IMR-90 (cell line): ENCODE measurements around the gene CDC42EP5. TPM values are rescaled to one million over a fixed set of nuclear protein-coding genes. Genes with fewer than 3 reads are reported as not detected.

Experiments used
- ATAC-seq: fragments of 200-7000 bp; cut with Tn5 transposase; 2 replicates; pipeline ENCODE4 v1.9.1; 2020; ENCODE audit warnings: low read depth, mild to moderate bottlenecking, moderate library complexity
- BruUV-seq: library from RNA; stranded (reverse); fragments of 400-500 nt; replicated peaks from 2 replicates; lab custom pipeline; 2021; lab: Mats Ljungman, UMichigan
- CTCF ChIA-PET: fragments of 300-600 bp; formaldehyde crosslinking; extraction: SDS; loops from one replicate; lab custom pipeline; 2021; ENCODE audit warnings: antibody characterized with exemption; lab: Yijun Ruan, JAX
- POLR2A ChIA-PET: fragments of 300-600 bp; sonication (Branson Sonifier 250); formaldehyde crosslinking; loops from one replicate; lab custom pipeline; 2022; ENCODE audit warnings: antibody characterized with exemption; ENCODE audit not compliant: unreplicated experiment; lab: Charles Lee
- DNase-seq: peaks from one replicate; pipeline ENCODE4 v3.0.0; 2013
- H2AFZ ChIP-seq: replicated peaks from 2 replicates; pipeline ENCODE3; 2013; ENCODE audit warnings: low read length, mild to moderate bottlenecking; ENCODE audit not compliant: poor library complexity
- H2AK5ac ChIP-seq: 2 replicates; pipeline ENCODE4 v1.6.1; 2013; ENCODE audit warnings: low read depth, low read length, inconsistent platforms
- H2AK9ac ChIP-seq: replicated peaks from 2 replicates; pipeline ENCODE3; 2013; ENCODE audit warnings: mild to moderate bottlenecking, low read depth, low read length, moderate library complexity; ENCODE audit not compliant: poor library complexity
- H2BK120ac ChIP-seq: 2 replicates; pipeline ENCODE4 v1.6.1; 2013; ENCODE audit warnings: low read depth, low read length, inconsistent platforms
- H2BK15ac ChIP-seq: 3 replicates; pipeline ENCODE4 v1.6.1; 2013; ENCODE audit warnings: low read depth, low read length, inconsistent platforms
- H2BK20ac ChIP-seq: 2 replicates; pipeline ENCODE4 v1.6.1; 2013; ENCODE audit warnings: low read depth, mild to moderate bottlenecking, inconsistent platforms, low read length, moderate library complexity
- H2BK5ac ChIP-seq: 2 replicates; pipeline ENCODE4 v1.6.1; 2013; ENCODE audit warnings: mild to moderate bottlenecking, low read depth, low read length, inconsistent platforms; ENCODE audit not compliant: poor library complexity, severe bottlenecking
- H3K14ac ChIP-seq: replicated peaks from 2 replicates; pipeline ENCODE4 v1.6.1; 2013; ENCODE audit warnings: low read depth, low read length, inconsistent platforms
- H3K18ac ChIP-seq: 2 replicates; pipeline ENCODE4 v1.6.1; 2013; ENCODE audit warnings: low read depth, low read length, control low read depth
- H3K23ac ChIP-seq: 2 replicates; pipeline ENCODE4 v1.6.1; 2013; ENCODE audit warnings: low read depth, low read length, inconsistent platforms
- H3K27ac ChIP-seq: 2 replicates; pipeline ENCODE4 v1.5.1; 2013; ENCODE audit warnings: mild to moderate bottlenecking, control low read depth, low read length; ENCODE audit not compliant: insufficient read depth
- H3K27me3 ChIP-seq: 2 replicates; pipeline ENCODE4 v1.6.1; 2013; ENCODE audit warnings: low read length; ENCODE audit not compliant: control insufficient read depth, insufficient read depth
- H3K36me3 ChIP-seq: 2 replicates; pipeline ENCODE4 v1.6.1; 2013; ENCODE audit warnings: low read length, mixed read lengths; ENCODE audit not compliant: control insufficient read depth, insufficient read depth
- H3K4ac ChIP-seq: 2 replicates; pipeline ENCODE4 v1.6.1; 2013; ENCODE audit warnings: low read depth, low read length, inconsistent platforms
- H3K4me1 ChIP-seq: 2 replicates; pipeline ENCODE4 v1.6.1; 2013; ENCODE audit warnings: low read length, mixed read lengths; ENCODE audit not compliant: control insufficient read depth, insufficient read depth
- H3K4me2 ChIP-seq: 2 replicates; pipeline ENCODE4 v1.6.1; 2013; ENCODE audit warnings: low read depth, mild to moderate bottlenecking, control low read depth, low read length, moderate library complexity
- H3K4me3 ChIP-seq: 2 replicates; pipeline ENCODE4 v1.5.1; 2013; ENCODE audit warnings: low read depth, mild to moderate bottlenecking, control low read depth, low read length, moderate library complexity; ENCODE audit not compliant: insufficient read depth
- H3K56ac ChIP-seq: 2 replicates; pipeline ENCODE4 v1.6.1; 2013; ENCODE audit warnings: low read length, inconsistent platforms; ENCODE audit not compliant: insufficient read depth; ENCODE audit errors: extremely low read depth
- H3K79me1 ChIP-seq, 2 experiments: 2 replicates each; pipeline ENCODE4 v1.6.1; 2013; ENCODE audit warnings: low read length in 2 of 2, inconsistent platforms in 1 of 2, low read depth in 1 of 2
- H3K9ac ChIP-seq: 2 replicates; pipeline ENCODE4 v1.6.1; 2013; ENCODE audit warnings: low read depth, low read length, control low read depth
- H3K9me1 ChIP-seq: 2 replicates; pipeline ENCODE4 v1.6.1; 2013; ENCODE audit warnings: low read length, inconsistent platforms; ENCODE audit not compliant: insufficient read depth
- H3K9me3 ChIP-seq: 2 replicates; pipeline ENCODE4 v1.6.1; 2013; ENCODE audit warnings: low read length; ENCODE audit not compliant: control insufficient read depth, insufficient read depth
- H4K20me1 ChIP-seq: 2 replicates; pipeline ENCODE4 v1.6.1; 2013; ENCODE audit warnings: low read length, inconsistent platforms; ENCODE audit not compliant: insufficient read depth
- H4K5ac ChIP-seq: 2 replicates; pipeline ENCODE4 v1.6.1; 2013; ENCODE audit warnings: mild to moderate bottlenecking, low read depth, low read length, control low read depth
- H4K8ac ChIP-seq, 2 experiments: 2 replicates each; pipeline ENCODE4 v1.6.1; 2013; ENCODE audit warnings: low read depth in 2 of 2, low read length in 2 of 2, control low read depth in 1 of 2, inconsistent platforms in 1 of 2
- H4K91ac ChIP-seq: 2 replicates; pipeline ENCODE4 v1.6.1; 2013; ENCODE audit warnings: low read depth, low read length, inconsistent platforms; ENCODE audit not compliant: insufficient read depth
- BHLHE40 ChIP-seq: fragments of 150-350 bp; IDR thresholded peaks from 2 replicates; pipeline ENCODE4 v1.6.1; 2016; ENCODE audit warnings: mild to moderate bottlenecking, low read depth, low read length
- CEBPB ChIP-seq: IDR thresholded peaks from 2 replicates; pipeline ENCODE4 v1.6.1; 2012; ENCODE audit warnings: low read depth, low read length, improper control_type of control experiment
- CHD1 ChIP-seq: IDR thresholded peaks from 2 replicates; pipeline ENCODE4 v1.6.1; 2012; ENCODE audit warnings: low read depth, low read length, improper control_type of control experiment
- CTCF ChIP-seq: conservative IDR thresholded peaks from 2 replicates; pipeline ENCODE4 v1.5.1; 2012; ENCODE audit warnings: mild to moderate bottlenecking, low read depth, low read length, improper control_type of control experiment
- ELK1 ChIP-seq: fragments of 150-350 bp; IDR thresholded peaks from 2 replicates; pipeline ENCODE4 v1.6.1; 2016; ENCODE audit warnings: low read depth, mild to moderate bottlenecking, low read length, moderate library complexity, borderline replicate concordance
- FOS ChIP-seq: fragments of 150-350 bp; IDR thresholded peaks from 2 replicates; pipeline ENCODE4 v1.6.1; 2016; ENCODE audit warnings: low read depth, low read length
- MAFK ChIP-seq: IDR thresholded peaks from 2 replicates; pipeline ENCODE4 v1.6.1; 2012; ENCODE audit warnings: low read depth, low read length, improper control_type of control experiment
- MAZ ChIP-seq: IDR thresholded peaks from 2 replicates; pipeline ENCODE4 v1.6.1; 2012; ENCODE audit warnings: low read depth, mild to moderate bottlenecking, low read length, improper control_type of control experiment, moderate library complexity, borderline replicate concordance
- MXI1 ChIP-seq: IDR thresholded peaks from 2 replicates; pipeline ENCODE4 v1.6.1; 2012; ENCODE audit warnings: low read depth, mild to moderate bottlenecking, low read length, moderate library complexity, borderline replicate concordance
- NFE2L2 ChIP-seq: fragments of 150-350 bp; IDR thresholded peaks from 2 replicates; pipeline ENCODE4 v1.6.1; 2016; ENCODE audit warnings: low read depth, mild to moderate bottlenecking, low read length
- POLR2A ChIP-seq: IDR thresholded peaks from 2 replicates; pipeline ENCODE4 v1.6.1; 2012; ENCODE audit warnings: mild to moderate bottlenecking, low read depth, low read length
- RAD21 ChIP-seq: IDR thresholded peaks from 2 replicates; pipeline ENCODE4 v1.6.1; 2012; ENCODE audit warnings: low read length, improper control_type of control experiment
- RCOR1 ChIP-seq: IDR thresholded peaks from 2 replicates; pipeline ENCODE4 v1.6.1; 2012; ENCODE audit warnings: mild to moderate bottlenecking, low read length, improper control_type of control experiment; ENCODE audit not compliant: insufficient replicate concordance
- RFX5 ChIP-seq: IDR thresholded peaks from 2 replicates; pipeline ENCODE4 v1.8.0; 2012; ENCODE audit warnings: low read depth, mild to moderate bottlenecking, low read length, moderate library complexity
- SMC3 ChIP-seq: fragments of 150-350 bp; IDR thresholded peaks from 2 replicates; pipeline ENCODE4 v1.6.1; 2016; ENCODE audit warnings: low read depth, mild to moderate bottlenecking, antibody characterized with exemption, low read length, moderate library complexity
- USF2 ChIP-seq: fragments of 150-350 bp; IDR thresholded peaks from 2 replicates; pipeline ENCODE4 v1.6.1; 2017; ENCODE audit warnings: mild to moderate bottlenecking, antibody characterized with exemption, low read length, low read depth
- WGBS, 2 experiments: methylation state at CpG; one replicate each; pipeline versions ENCODE4 v1.1.5 to v1.1.7; 2013; ENCODE audit warnings: missing lambda C conversion rate in 2 of 2; ENCODE audit not compliant: insufficient read length in 1 of 2; ENCODE audit errors: extremely low coverage in 2 of 2; 5-methylcytosine and 5-hydroxymethylcytosine counted together
- dilution Hi-C: fragments of 300-500 bp; cut with HindIII; formaldehyde crosslinking; loops from one replicate; pipeline ENCODE4 v1.14.3; 2018; ENCODE audit warnings: low sequenced_read_pairs; ENCODE audit not compliant: unreplicated experiment
- in situ Hi-C: fragments of 300-500 bp; cut with MboI; formaldehyde crosslinking; loops from 3 replicates; pipeline ENCODE4 v1.14.3; 2019; ENCODE audit warnings: low sequenced_read_pairs, inconsistent platforms, mixed read lengths
- intact Hi-C: fragments of 100-400 bp; cut with micrococcal nuclease; formaldehyde crosslinking; loops from 2 replicates; pipeline ENCODE4 v1.10.0; 2022
- polyA plus RNA-seq, 3 experiments: library from polyadenylated mRNA; depleted of rRNA; stranded (reverse); fragments of >200 nt; gene quantifications; 2 replicates each; pipeline ENCODE4 v1.2.3, GENCODE V29; 2012; ENCODE audit warnings: low replicate concordance in 1 of 3
- total RNA-seq: library from RNA; depleted of rRNA; stranded (reverse); fragments of >200 nt; gene quantifications from 2 replicates; pipeline ENCODE4 v1.2.3, GENCODE V29; 2012

CDC42EP5 gene
- total and polyA plus RNA-seq, 2 of the 4 experiments (the other 2 are of a cell fraction) = 7.2 to 25.3 TPM

- ATAC-seq (no peak), DNase-seq (no peak)
- no peaks in the 10 kb centered on the region for H3K36me3 ChIP-seq
- H4K91ac ChIP-seq = no peak overlapping the region
- no peak overlapping the region for H3K56ac ChIP-seq
- H3K4ac ChIP-seq = no peak overlapping the region
- H3K4me1 ChIP-seq = no peaks in the 10 kb centered on the region
- no peak overlapping the region for H3K9ac ChIP-seq
- H3K14ac ChIP-seq = no peak overlapping the region
- H3K27me3 ChIP-seq = no peaks in the 10 kb centered on the region
- intact Hi-C loops (no loop called here), dilution Hi-C loops (no loop called here), in situ Hi-C loops (no loop called here)
- no peak overlapping the region for H2AK5ac ChIP-seq
- no peak overlapping the region for H2BK5ac ChIP-seq
- H3K4me3 ChIP-seq = no peak overlapping the region
- H3K79me1 ChIP-seq = no peaks in the 10 kb centered on the region
- no TSS peak for BruUV-seq
- H4K5ac ChIP-seq = no peak overlapping the region
- ChIA-PET CTCF (no interaction called here), POLR2A (no interaction called here)
- 84% methylated on average over 5 of the region's 10 CpGs; no CpG with 5 or more reads in 1 of the 2 experiments for WGBS, 2 experiments
- H3K4me2 ChIP-seq = no peak overlapping the region
- no peak overlapping the region for H2BK120ac ChIP-seq
- H2BK20ac ChIP-seq = no peak overlapping the region
- TF ChIP-seq FOS = no peak
- no peak for TF ChIP-seq NFE2L2
- no peak for TF ChIP-seq RCOR1
- no peak for TF ChIP-seq USF2
- no peak for TF ChIP-seq MAZ
- no peak for TF ChIP-seq RFX5
- no peak for TF ChIP-seq SMC3
- no peak for TF ChIP-seq CHD1
- TF ChIP-seq CTCF = no peak
- no peak for TF ChIP-seq CEBPB
- no peak for TF ChIP-seq BHLHE40
- no peak for TF ChIP-seq POLR2A
- no peak for TF ChIP-seq MAFK
- TF ChIP-seq RAD21 = no peak
- TF ChIP-seq MXI1 = no peak
- no peak for TF ChIP-seq ELK1
- H3K27ac ChIP-seq = no peak overlapping the region
- H3K9me1 ChIP-seq = no peaks in the 10 kb centered on the region; the same call in 1 of the 2 replicates
- H2BK15ac ChIP-seq = no peak overlapping the region
- no peaks in the 10 kb centered on the region for H4K20me1 ChIP-seq
- no peaks in the 10 kb centered on the region for H3K9me3 ChIP-seq
- no peak overlapping the region for H3K23ac ChIP-seq
- H3K18ac ChIP-seq = no peak overlapping the region
- no peak overlapping the region for H4K8ac ChIP-seq
- no peak overlapping the region for H2AK9ac ChIP-seq
- H2AFZ ChIP-seq = no peak overlapping the region
Observed at GRCh38 chr19:54484451-54484850, 11.4 kb upstream of the CDC42EP5 start.
